A549 (cell line): ENCODE data around the gene GATA3. TPM values are rescaled to one million over a fixed set of nuclear protein-coding genes. Genes with fewer than 3 reads are reported as not detected.

Source experiments
- ATAC-seq, 2 experiments: fragments of 200-7000 bp in 1 of 2; fragments of >200 bp in 1 of 2; cut with Nextera tagmentation in 1 of 2; cut with Tn5 transposase in 1 of 2; 3 replicates each; pipeline versions ENCODE4 v1.8.0 to v1.9.1; 2018 to 2020; ENCODE audit warnings: mild to moderate bottlenecking in 1 of 2, moderate library complexity in 1 of 2
- CTCF ChIA-PET: fragments of 300-600 bp; sonication (Branson Sonifier 250); formaldehyde crosslinking; extraction: SDS; loops from one replicate; lab custom pipeline; 2021; ENCODE audit warnings: antibody characterized with exemption, inconsistent platforms; lab: Yijun Ruan, JAX
- POLR2A ChIA-PET: fragments of 350-600 bp; formaldehyde crosslinking; extraction: SDS; loops from one replicate; lab custom pipeline; 2021; ENCODE audit warnings: antibody characterized with exemption, inconsistent platforms; lab: Yijun Ruan, JAX
- DNase-seq, 2 experiments: peaks; one replicate each; pipeline versions ENCODE4 v3.0.0 to v3.0.0-alpha.2; 2011 to 2016; ENCODE audit warnings: low read depth in 1 of 2, low spot score in 1 of 2
- FAIRE-seq: peaks from 2 replicates; lab custom pipeline; 2011; peaks lifted over from hg19 to GRCh38; lab: Jason Lieb, UNC
- H3K27ac ChIP-seq, 2 experiments: fragments of >200 bp; sonication (Bioruptor Twin); formaldehyde crosslinking; 3 replicates each; pipeline ENCODE4 v1.5.1; 2016 to 2017
- H3K4me1 ChIP-seq: fragments of >200 bp; sonication (Bioruptor Twin); formaldehyde crosslinking; 3 replicates; pipeline ENCODE4 v1.6.1; 2016
- H3K4me2 ChIP-seq: fragments of >200 bp; sonication (Bioruptor Twin); formaldehyde crosslinking; 3 replicates; pipeline ENCODE4 v1.6.1; 2016
- H3K4me3 ChIP-seq: fragments of >200 bp; sonication (Bioruptor Twin); formaldehyde crosslinking; 3 replicates; pipeline ENCODE4 v1.5.1; 2016
- H3K9me3 ChIP-seq: fragments of >200 bp; sonication (Bioruptor Twin); formaldehyde crosslinking; 3 replicates; pipeline ENCODE4 v1.6.1; 2016
- CEBPB ChIP-seq, 2 experiments: fragments of >200 bp in 1 of 2; sonication (Bioruptor Twin) in 1 of 2; formaldehyde crosslinking in 1 of 2; IDR thresholded peaks; 2 replicates each; pipeline ENCODE4 v1.6.1; 2012 to 2016
- E2F6 ChIP-seq: IDR thresholded peaks from 2 replicates; pipeline ENCODE4 v1.6.1; 2012; ENCODE audit warnings: low read depth, borderline replicate concordance
- EHF ChIP-seq: fragments of 250-450 bp; sonication (Bioruptor Pico); IDR thresholded peaks from 2 replicates; pipeline ENCODE4 v1.5.0; 2020; ENCODE audit warnings: mild to moderate bottlenecking
- EHMT2 ChIP-seq: fragments of 200-600 bp; sonication (generic); IDR thresholded peaks from 2 replicates; pipeline ENCODE4 v1.6.1; 2016; ENCODE audit warnings: antibody characterized with exemption, low read depth, mild to moderate bottlenecking, moderate library complexity
- GATA3 ChIP-seq: IDR thresholded peaks from 2 replicates; pipeline ENCODE4 v1.6.1; 2012; ENCODE audit warnings: borderline replicate concordance
- JUN ChIP-seq, 2 experiments: fragments of >200 bp; sonication (Bioruptor Twin); formaldehyde crosslinking; IDR thresholded peaks; 2 replicates in 1 of 2; 3 replicates in 1 of 2; pipeline ENCODE4 v1.6.1; 2016 to 2017
- KDM1A ChIP-seq: fragments of 200-600 bp; sonication (generic); IDR thresholded peaks from 2 replicates; pipeline ENCODE4 v1.6.1; 2016; ENCODE audit warnings: low read depth, mild to moderate bottlenecking
- MAX ChIP-seq: IDR thresholded peaks from 2 replicates; pipeline ENCODE4 v1.6.1; 2012
- PHF8 ChIP-seq: fragments of 200-600 bp; sonication (generic); IDR thresholded peaks from 2 replicates; pipeline ENCODE4 v1.6.1; 2016; ENCODE audit warnings: low read depth, mild to moderate bottlenecking, antibody characterized with exemption, moderate library complexity, borderline replicate concordance
- POLR2A ChIP-seq: IDR thresholded peaks from 2 replicates; pipeline ENCODE4 v1.6.1; 2012; ENCODE audit warnings: mild to moderate bottlenecking, low read length
- RNF2 ChIP-seq: fragments of 200-600 bp; sonication (generic); IDR thresholded peaks from 2 replicates; pipeline ENCODE4 v1.6.1; 2016; ENCODE audit warnings: low read depth, mild to moderate bottlenecking, antibody characterized with exemption, moderate library complexity, borderline replicate concordance
- ZC3H11A ChIP-seq: fragments of 450-650 bp; IDR thresholded peaks from 2 replicates; pipeline ENCODE4 v1.6.1; 2014; ENCODE audit warnings: antibody characterized with exemption, mild to moderate bottlenecking
- ZFP36 ChIP-seq: fragments of 450-650 bp; IDR thresholded peaks from 2 replicates; pipeline ENCODE4 v1.6.1; 2014; ENCODE audit warnings: borderline replicate concordance; ENCODE audit not compliant: partially characterized antibody
- ZNF302 ChIP-seq: fragments of 250-450 bp; sonication (Bioruptor Pico); IDR thresholded peaks from 2 replicates; pipeline ENCODE4 v1.9.0; 2021; ENCODE audit warnings: inconsistent platforms, mild to moderate bottlenecking, moderate library complexity
- ZSCAN20 ChIP-seq: fragments of 250-450 bp; sonication (Bioruptor Pico); IDR thresholded peaks from 2 replicates; pipeline ENCODE4 v1.8.0; 2022; ENCODE audit warnings: mild to moderate bottlenecking, moderate library complexity
- WGBS: methylation state at CpG from one replicate; pipeline ENCODE4 v1.1.6; 2017; ENCODE audit errors: missing lambda C conversion rate; 5-methylcytosine and 5-hydroxymethylcytosine counted together
- polyA plus RNA-seq, 4 experiments: library from polyadenylated mRNA; depleted of rRNA in 3 of 4; stranded (reverse); fragments of >200 nt; fragmentation: RNase III in 1 of 4; extraction: RNeasy Plus Mini Kit Qiagen cat#74134 plus additional on column Dnase treatment in 1 of 4; gene quantifications; 2 replicates in 3 of 4; 3 replicates in 1 of 4; pipeline ENCODE4 v1.2.3, GENCODE V29; 2011 to 2017

GATA3 gene
- polyA plus RNA-seq, 2 of the 4 experiments (the other 2 are of a cell fraction) = 1.3 to 3.5 TPM

GRCh38 chr10:8047452-8048280, 6.8 kb upstream of the GATA3 start:
- Histone ChIP-seq H3K4me1 (peaks cover 11% of the 10 kb centered on the region; the same call in 2 of the 3 replicates), H3K4me3 (no peak overlapping the region), H3K27ac (no peak overlapping the region), H3K4me2 (no peak overlapping the region), H3K9me3 (no peaks in the 10 kb centered on the region)
- DNase-seq (no peak), ATAC-seq (no peak), FAIRE-seq (no peak)
- ChIA-PET CTCF (no interaction called here), POLR2A (no interaction called here)
- TF ChIP-seq CEBPB (IDR thresholded peaks at IDR 0.05) = no peak
- no peak for TF ChIP-seq ZNF302 (CRISPR knock-in tag)
- TF ChIP-seq PHF8 = no peak
- no peak for TF ChIP-seq ZC3H11A
- WGBS = 79% methylated on average over 29 of the region's 30 CpGs

- H3K4me3 ChIP-seq = peak overlapping the region; percentile 72
- H3K4me2 ChIP-seq = peak overlapping the region; percentile 98
- CTCF ChIA-PET = interaction anchor here (1.4 kb wide), 1 partner anchor 523 kb away, joined by 4 read pairs; no protein-coding TSS in a partner anchor
Measured at GRCh38 chr10:8048281-8049008, 6.0 kb upstream of the GATA3 start.

GRCh38 chr10:8049045-8049864, 5.2 kb upstream of the GATA3 start:
- ATAC-seq (peak; percentile 1 to 3; a peak in 2 of 6 replicates), DNase-seq (peak; percentile 37 to 42), FAIRE-seq (no peak)
- POLR2A ChIA-PET = interaction anchor here (1.4 kb wide), 1 partner anchor 317 kb away, joined by 5 read pairs; no protein-coding TSS in a partner anchor
- CTCF ChIA-PET = interaction anchor here (1.0 to 1.4 kb wide), 2 partner anchors 292 to 524 kb away, joined by 3 to 4 read pairs; no protein-coding TSS in a partner anchor
- WGBS = 26% methylated on average over 26 of the region's 51 CpGs
- peaks cover 11% of the 10 kb centered on the region; the same call in 2 of the 3 replicates for H3K4me1 ChIP-seq
- peak overlapping the region; percentile 98 for H3K4me2 ChIP-seq
- H3K9me3 ChIP-seq = no peaks in the 10 kb centered on the region
- H3K27ac ChIP-seq = peak overlapping the region; percentile 82 to 85
- no peak for TF ChIP-seq POLR2A
- H3K4me3 ChIP-seq = peak overlapping the region; percentile 72

More at GRCh38 chr10:8048281-8049008, 6.0 kb upstream of the GATA3 start:
- no peak for ATAC-seq
- no peak for FAIRE-seq
- 62% methylated on average over 29 of the region's 29 CpGs for WGBS
- TF ChIP-seq EHF (CRISPR knock-in tag) = no peak
- no peak for DNase-seq
- POLR2A ChIA-PET = no interaction called here
- Histone ChIP-seq H3K9me3 (no peaks in the 10 kb centered on the region), H3K27ac (peak overlapping the region in 1 of 2 experiments; percentile 85; a peak in 2 of 6 replicates), H3K4me1 (peaks cover 11% of the 10 kb centered on the region; the same call in 2 of the 3 replicates)

- no peaks in the 10 kb centered on the region for H3K9me3 ChIP-seq
- no peak for FAIRE-seq
Measured at GRCh38 chr10:8049865-8050555, 4.5 kb upstream of the GATA3 start.

GRCh38 chr10:8050556-8051108, 3.9 kb upstream of the GATA3 start:
- H3K4me1 ChIP-seq = peaks cover 17% of the 10 kb centered on the region
- TF ChIP-seq E2F6 (0 out of 2 replicates have a peak, but pooled peaks have one; percentile 54), ZSCAN20 (no peak), JUN (IDR thresholded peaks at IDR 0.05) (0 out of 5 replicates have a peak, but pooled peaks of 1 of the 2 experiments have one; percentile 17), MAX (peak; percentile 45; the same call in 1 of the 2 replicates), EHMT2 (no peak), KDM1A (no peak), EHF (CRISPR knock-in tag) (no peak), RNF2 (0 out of 2 replicates have a peak, but pooled peaks have one; percentile 50), GATA3 (peak; percentile 9; the same call in 1 of the 2 replicates), ZFP36 (no peak)
- TF ChIP-seq, all 56 proteins: peak for 5
- 9% methylated on average over 17 of the region's 60 CpGs for WGBS
- DNase-seq = peak; percentile 28 to 78
- peak; percentile 10 to 11; a peak in 4 of 6 replicates for ATAC-seq
- peak overlapping the region; percentile 82 to 85 for H3K27ac ChIP-seq
- peak overlapping the region; percentile 98 for H3K4me2 ChIP-seq
- no peak for FAIRE-seq
- CTCF ChIA-PET = interaction anchor here (1.0 kb wide), 1 partner anchor 291 kb away, joined by 3 read pairs; no protein-coding TSS in a partner anchor
- POLR2A ChIA-PET = interaction anchor here (0.8 to 1.4 kb wide), 2 partner anchors 316 to 444 kb away, joined by 4 to 5 read pairs; no protein-coding TSS in a partner anchor
- H3K9me3 ChIP-seq = no peaks in the 10 kb centered on the region
- peak overlapping the region; percentile 72 for H3K4me3 ChIP-seq

More at GRCh38 chr10:8049865-8050555, 4.5 kb upstream of the GATA3 start:
- Histone ChIP-seq H3K4me1 (peaks cover 12% of the 10 kb centered on the region), H3K4me3 (peak overlapping the region; percentile 72), H3K4me2 (peak overlapping the region; percentile 98), H3K27ac (peak overlapping the region; percentile 82 to 85)
- ATAC-seq (peak; percentile 8 to 13; a peak in 5 of 6 replicates), DNase-seq (peak; percentile 35 to 47)
- ChIA-PET CTCF (interaction anchor here (1.0 to 1.4 kb wide), 2 partner anchors 292 to 524 kb away, joined by 3 to 4 read pairs; no protein-coding TSS in a partner anchor), POLR2A (interaction anchor here (0.8 to 1.4 kb wide), 2 partner anchors 316 to 445 kb away, joined by 4 to 5 read pairs; no protein-coding TSS in a partner anchor)
- under 1% methylated on average over 42 of the region's 68 CpGs for WGBS
- TF ChIP-seq PHF8 (peak; percentile 51; the same call in 1 of the 2 replicates), EHF (CRISPR knock-in tag) (no peak), RNF2 (peak; percentile 85; the same call in 1 of the 2 replicates)
